Neural progenitor cell (in vitro differentiated cells): ENCODE data around the gene GALNT7. TPM values are rescaled to one million over a fixed set of nuclear protein-coding genes. Genes with fewer than 3 reads are reported as not detected.
A peak's percentile ranks its signal among the peaks of the same experiment; 100 is the strongest.

Experiments
- DNase-seq: peaks from one replicate; pipeline ENCODE4 v3.0.0-alpha.2; 2016; ENCODE audit warnings: low spot score
- H2AFZ ChIP-seq: fragments of 200-600 bp; sonication (generic); replicated peaks from 2 replicates; pipeline ENCODE4 v1.6.1; 2016; ENCODE audit warnings: antibody characterized with exemption
- H3F3A ChIP-seq: fragments of 200-600 bp; sonication (generic); 2 replicates; pipeline ENCODE4 v1.6.1; 2016; ENCODE audit warnings: antibody characterized with exemption, low read depth
- H3K27ac ChIP-seq: fragments of 200-600 bp; sonication (generic); 2 replicates; pipeline ENCODE4 v1.5.1; 2016; ENCODE audit warnings: mild to moderate bottlenecking
- H3K27me3 ChIP-seq: fragments of 200-600 bp; sonication (generic); 2 replicates; pipeline ENCODE4 v1.6.1; 2016; ENCODE audit warnings: mild to moderate bottlenecking, moderate library complexity
- H3K36me3 ChIP-seq: fragments of 200-600 bp; sonication (generic); 2 replicates; pipeline ENCODE4 v1.5.1; 2016
- H3K4me1 ChIP-seq: fragments of 200-600 bp; sonication (generic); 2 replicates; pipeline ENCODE4 v1.6.1; 2016; ENCODE audit warnings: mixed run types
- H3K4me2 ChIP-seq: fragments of 200-600 bp; sonication (generic); 2 replicates; pipeline ENCODE4 v1.6.1; 2016
- H3K4me3 ChIP-seq: fragments of 200-600 bp; sonication (generic); 2 replicates; pipeline ENCODE4 v1.5.1; 2016
- H3K79me2 ChIP-seq: fragments of 200-600 bp; sonication (generic); 2 replicates; pipeline ENCODE4 v1.6.1; 2016; ENCODE audit warnings: low read depth
- H3K9ac ChIP-seq: fragments of 200-600 bp; sonication (generic); 2 replicates; pipeline ENCODE4 v1.6.1; 2016
- H3K9me3 ChIP-seq: fragments of 200-600 bp; sonication (generic); 2 replicates; pipeline ENCODE4 v1.5.1; 2016; ENCODE audit warnings: low read depth
- H4K20me1 ChIP-seq: fragments of 200-600 bp; sonication (generic); 2 replicates; pipeline ENCODE4 v1.6.1; 2016; ENCODE audit warnings: low read depth
- H3K27ac Mint-ChIP-seq: 3 replicates; pipeline ENCODE4 v1.8.0; 2021; ENCODE audit warnings: mixed read lengths
- H3K27me3 Mint-ChIP-seq: 2 replicates; pipeline ENCODE4 v1.8.0; 2022; ENCODE audit warnings: low read depth, mild to moderate bottlenecking, inconsistent platforms, moderate library complexity, mixed read lengths; ENCODE audit not compliant: insufficient read depth
- H3K36me3 Mint-ChIP-seq: 3 replicates; pipeline ENCODE4 v1.8.0; 2021; ENCODE audit warnings: mixed read lengths
- H3K4me1 Mint-ChIP-seq: 3 replicates; pipeline ENCODE4 v1.8.0; 2021; ENCODE audit warnings: mixed read lengths
- H3K4me3 Mint-ChIP-seq: 3 replicates; pipeline ENCODE4 v1.8.0; 2021; ENCODE audit warnings: mild to moderate bottlenecking, moderate library complexity, mixed read lengths
- H3K9me3 Mint-ChIP-seq: 3 replicates; pipeline ENCODE4 v1.8.0; 2020; ENCODE audit warnings: mixed read lengths
- CTCF ChIP-seq: fragments of 200-600 bp; sonication (generic); IDR thresholded peaks from 2 replicates; pipeline ENCODE4 v1.5.1; 2017; ENCODE audit warnings: antibody characterized with exemption, mild to moderate bottlenecking
- EZH2 ChIP-seq: fragments of 200-600 bp; sonication (generic); IDR thresholded peaks from 2 replicates; pipeline ENCODE4 v1.6.1; 2017; ENCODE audit warnings: antibody characterized with exemption, mild to moderate bottlenecking, moderate library complexity
- EZH2phosphoT487 ChIP-seq: fragments of 200-600 bp; sonication (generic); IDR thresholded peaks from 2 replicates; pipeline ENCODE4 v1.6.1; 2017; ENCODE audit warnings: antibody characterized with exemption
- total RNA-seq: library from RNA; depleted of rRNA; stranded (reverse); fragments of >200 nt; gene quantifications from 2 replicates; pipeline ENCODE4 v1.2.3, GENCODE V29; 2015; ENCODE audit warnings: low replicate concordance

Gene GALNT7
- total RNA-seq, 1 donor from 2014 or later = 62.3 TPM

GRCh38 chr4:173152104-173152503, 16.5 kb upstream of the GALNT7 start:
- no peak overlapping the region for H3K27ac Mint-ChIP-seq
- no peaks in the 10 kb centered on the region for H3K9me3 ChIP-seq

GRCh38 chr4:173153445-173153844, 15.2 kb upstream of the GALNT7 start:
- Histone ChIP-seq H3K4me2 (no peak overlapping the region), H3K36me3 (no peaks in the 10 kb centered on the region), H3K9me3 (no peaks in the 10 kb centered on the region), H3K27ac (no peak overlapping the region), H3F3A (no peaks in the 10 kb centered on the region), H3K4me1 (no peaks in the 10 kb centered on the region), H2AFZ (no peak overlapping the region), H3K79me2 (no peaks in the 10 kb centered on the region), H3K9ac (no peak overlapping the region), H3K27me3 (no peaks in the 10 kb centered on the region), H4K20me1 (no peaks in the 10 kb centered on the region), H3K4me3 (no peak overlapping the region)
- Mint-ChIP-seq H3K9me3 (no peaks in the 10 kb centered on the region), H3K27me3 (peaks cover 2% of the 10 kb centered on the region), H3K36me3 (no peaks in the 10 kb centered on the region), H3K4me3 (no peak overlapping the region), H3K4me1 (no peaks in the 10 kb centered on the region), H3K27ac (no peak overlapping the region)
- no peak for DNase-seq
- no peak for TF ChIP-seq EZH2phosphoT487
- no peak for TF ChIP-seq EZH2
- no peak for TF ChIP-seq CTCF

More at GRCh38 chr4:173152104-173152503, 16.5 kb upstream of the GALNT7 start:
- Histone ChIP-seq H3K27me3 (no peaks in the 10 kb centered on the region), H3K4me3 (no peak overlapping the region), H3K27ac (no peak overlapping the region), H3K9ac (no peak overlapping the region), H4K20me1 (no peaks in the 10 kb centered on the region), H3F3A (no peaks in the 10 kb centered on the region), H3K4me1 (no peaks in the 10 kb centered on the region), H3K4me2 (no peak overlapping the region), H3K36me3 (no peaks in the 10 kb centered on the region), H2AFZ (no peak overlapping the region), H3K79me2 (no peaks in the 10 kb centered on the region)
- Mint-ChIP-seq H3K9me3 (no peaks in the 10 kb centered on the region), H3K36me3 (no peaks in the 10 kb centered on the region), H3K27me3 (peaks cover 2% of the 10 kb centered on the region), H3K4me1 (no peaks in the 10 kb centered on the region), H3K4me3 (no peak overlapping the region)
- peak; percentile 37 for DNase-seq
- no peak for TF ChIP-seq EZH2phosphoT487
- TF ChIP-seq CTCF = no peak
- TF ChIP-seq EZH2 = no peak

- no peak for DNase-seq
- no peaks in the 10 kb centered on the region for H4K20me1 ChIP-seq
- H3F3A ChIP-seq = no peaks in the 10 kb centered on the region
- H3K9me3 ChIP-seq = no peaks in the 10 kb centered on the region
- H3K9ac ChIP-seq = no peak overlapping the region
- H3K79me2 ChIP-seq = no peaks in the 10 kb centered on the region
- no peaks in the 10 kb centered on the region for H3K36me3 ChIP-seq
- no peak overlapping the region for H3K27ac ChIP-seq
- H3K4me2 ChIP-seq = no peak overlapping the region
- no peak overlapping the region for H2AFZ ChIP-seq
- peaks cover 8% of the 10 kb centered on the region for H3K4me1 Mint-ChIP-seq
- H3K27me3 ChIP-seq = no peaks in the 10 kb centered on the region
- no peaks in the 10 kb centered on the region for H3K4me1 ChIP-seq
- no peak overlapping the region for H3K4me3 ChIP-seq
- no peaks in the 10 kb centered on the region for H3K36me3 Mint-ChIP-seq
- no peak overlapping the region for H3K4me3 Mint-ChIP-seq
- H3K9me3 Mint-ChIP-seq = no peaks in the 10 kb centered on the region
- no peaks in the 10 kb centered on the region for H3K27me3 Mint-ChIP-seq
- no peak overlapping the region for H3K27ac Mint-ChIP-seq
- TF ChIP-seq CTCF = no peak
- no peak for TF ChIP-seq EZH2phosphoT487
- TF ChIP-seq EZH2 = no peak
Measured at GRCh38 chr4:173159791-173160190, 8.8 kb upstream of the GALNT7 start.
